Kidney (tissue), 14 donors: Measurements from ENCODE around the gene ZNF783. TPM values are rescaled to one million over a fixed set of nuclear protein-coding genes. Genes with fewer than 3 reads are reported as not detected.
"Not testable (repeated sequence)": the region's sequence is repeated elsewhere in the genome, so short reads cannot be mapped to it uniquely, and the experiment has no call there.

Experiments
- DNase-seq, 5 donors: peaks; one replicate each; pipeline ENCODE4 v3.0.0-alpha.2; 2013 to 2020
- FAIRE-seq: peaks from 2 replicates; lab custom pipeline; 2012; peaks lifted over from hg19 to GRCh38; lab: Jason Lieb, UNC
- H3K27ac ChIP-seq, 2 donors: one replicate each; pipeline ENCODE4 v1.7.0; 2013; ENCODE audit warnings: low read depth in 2 of 2, low read length in 2 of 2, inconsistent platforms in 1 of 2
- H3K27me3 ChIP-seq: one replicate; pipeline ENCODE4 v1.7.1; 2013; ENCODE audit warnings: low read length, inconsistent platforms; ENCODE audit not compliant: control insufficient read depth, insufficient read depth
- H3K36me3 ChIP-seq, 3 donors: one replicate each; pipeline versions ENCODE4 v1.7.0 to v1.7.1; 2013; ENCODE audit warnings: low read length in 3 of 3, control low read depth in 1 of 3, inconsistent platforms in 1 of 3; ENCODE audit not compliant: insufficient read depth in 3 of 3, control insufficient read depth in 2 of 3
- H3K4me1 ChIP-seq, 3 donors: one replicate each; pipeline versions ENCODE4 v1.7.0 to v1.7.1; 2013; ENCODE audit warnings: low read length in 3 of 3, inconsistent platforms in 1 of 3, low read depth in 1 of 3; ENCODE audit not compliant: control insufficient read depth in 2 of 3, insufficient read depth in 2 of 3
- H3K4me3 ChIP-seq, 3 donors: one replicate each; pipeline versions ENCODE4 v1.7.0 to v1.8.1; 2013; ENCODE audit warnings: low read length in 3 of 3, control low read depth in 1 of 3, inconsistent platforms in 1 of 3
- H3K9ac ChIP-seq, 3 donors: one replicate each; pipeline versions ENCODE4 v1.7.0 to v1.7.1; 2013; ENCODE audit warnings: low read length in 3 of 3, control low read depth in 1 of 3, inconsistent platforms in 1 of 3
- H3K9me3 ChIP-seq, 3 donors: one replicate each; pipeline versions ENCODE4 v1.7.0 to v1.7.1; 2013; ENCODE audit warnings: low read length in 3 of 3, control low read depth in 1 of 3, inconsistent platforms in 1 of 3; ENCODE audit not compliant: control insufficient read depth in 2 of 3, insufficient read depth in 1 of 3
- intact Hi-C: fragments of 100-400 bp; cut with DNase I; formaldehyde crosslinking; loops from one replicate; pipeline ENCODE4 v1.11.1; 2022
- polyA plus RNA-seq: library from polyadenylated mRNA; stranded (reverse); fragments of 350-450 nt; fragmentation: Illumina TruSeq; extraction: RNeasy Lipid Tissue Mini Kit (QIAGEN cat#74804); gene quantifications from one replicate; pipeline ENCODE4 v1.2.3, GENCODE V29; 2014; ENCODE audit warnings: low read depth, low replicate concordance; ENCODE audit not compliant: insufficient read depth
- total RNA-seq: library from RNA; stranded (reverse); fragmentation: NEBNext Ultra II Directional; extraction: Animal tissue kit (Norgen Biotek cat#: 25700); gene quantifications from one replicate; pipeline ENCODE4 v1.2.1, GENCODE V29; 2021
- TF ChIP-seq, protein P1 (sequence below): IDR thresholded peaks from 3 replicates; pipeline ENCODE4 v1.5.1; 2012; ENCODE audit warnings: mild to moderate bottlenecking, moderate library complexity, borderline replicate concordance; ENCODE audit not compliant: insufficient read depth; ENCODE audit errors: extremely low read depth
- donor health status: control.
- donor health status: control.
- donor health status: control.
- donor health status: control.
- donor health status: control.
- donor health status: DM: yes; HTN: yes; CAD: no.
- donor health status: Normal renal cell carcinoma (clear cell type).

The ZNF783 gene
- total and polyA plus RNA-seq, 2 donors from 2014 or later, result 3.6 to 21.8 TPM

DNA sequence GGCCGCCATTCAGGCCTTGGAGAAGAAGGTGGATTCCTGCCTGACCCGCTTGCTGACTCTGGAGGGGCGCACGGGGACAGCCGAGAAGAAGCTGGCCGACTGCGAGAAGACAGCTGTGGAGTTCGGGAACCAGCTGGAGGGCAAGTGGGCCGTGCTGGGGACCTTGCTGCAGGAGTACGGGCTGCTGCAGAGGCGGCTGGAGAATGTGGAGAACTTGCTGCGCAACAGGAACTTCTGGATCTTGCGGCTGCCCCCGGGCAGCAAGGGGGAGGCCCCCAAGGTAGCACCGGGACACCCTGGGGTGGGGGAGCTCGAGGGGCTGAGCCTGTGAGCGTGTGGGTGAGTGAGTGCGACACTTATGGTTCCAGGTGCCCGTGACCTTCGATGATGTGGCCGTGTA lies 4.5 kb downstream of the ZNF783 start:
- H3K27me3 ChIP-seq, result no peaks in the 10 kb centered on the region
- H3K36me3 ChIP-seq, result peaks cover 5 to 20% (median 7%) of the 10 kb centered on the region in 3 donors
- TF ChIP-seq, protein P1, sequence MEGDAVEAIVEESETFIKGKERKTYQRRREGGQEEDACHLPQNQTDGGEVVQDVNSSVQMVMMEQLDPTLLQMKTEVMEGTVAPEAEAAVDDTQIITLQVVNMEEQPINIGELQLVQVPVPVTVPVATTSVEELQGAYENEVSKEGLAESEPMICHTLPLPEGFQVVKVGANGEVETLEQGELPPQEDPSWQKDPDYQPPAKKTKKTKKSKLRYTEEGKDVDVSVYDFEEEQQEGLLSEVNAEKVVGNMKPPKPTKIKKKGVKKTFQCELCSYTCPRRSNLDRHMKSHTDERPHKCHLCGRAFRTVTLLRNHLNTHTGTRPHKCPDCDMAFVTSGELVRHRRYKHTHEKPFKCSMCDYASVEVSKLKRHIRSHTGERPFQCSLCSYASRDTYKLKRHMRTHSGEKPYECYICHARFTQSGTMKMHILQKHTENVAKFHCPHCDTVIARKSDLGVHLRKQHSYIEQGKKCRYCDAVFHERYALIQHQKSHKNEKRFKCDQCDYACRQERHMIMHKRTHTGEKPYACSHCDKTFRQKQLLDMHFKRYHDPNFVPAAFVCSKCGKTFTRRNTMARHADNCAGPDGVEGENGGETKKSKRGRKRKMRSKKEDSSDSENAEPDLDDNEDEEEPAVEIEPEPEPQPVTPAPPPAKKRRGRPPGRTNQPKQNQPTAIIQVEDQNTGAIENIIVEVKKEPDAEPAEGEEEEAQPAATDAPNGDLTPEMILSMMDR, result no peak
- H3K27ac ChIP-seq, result no peak overlapping the region
- H3K4me1 ChIP-seq, result peaks cover 0 to 2% (median 0%) of the 10 kb centered on the region in 3 donors
- no peak overlapping the region for H3K4me3 ChIP-seq
- no peak overlapping the region for H3K9ac ChIP-seq
- DNase-seq (no peak), FAIRE-seq (no peak)
- intact Hi-C loops, result no loop called here
- H3K9me3 ChIP-seq, result no peaks in the 10 kb centered on the region

DNA sequence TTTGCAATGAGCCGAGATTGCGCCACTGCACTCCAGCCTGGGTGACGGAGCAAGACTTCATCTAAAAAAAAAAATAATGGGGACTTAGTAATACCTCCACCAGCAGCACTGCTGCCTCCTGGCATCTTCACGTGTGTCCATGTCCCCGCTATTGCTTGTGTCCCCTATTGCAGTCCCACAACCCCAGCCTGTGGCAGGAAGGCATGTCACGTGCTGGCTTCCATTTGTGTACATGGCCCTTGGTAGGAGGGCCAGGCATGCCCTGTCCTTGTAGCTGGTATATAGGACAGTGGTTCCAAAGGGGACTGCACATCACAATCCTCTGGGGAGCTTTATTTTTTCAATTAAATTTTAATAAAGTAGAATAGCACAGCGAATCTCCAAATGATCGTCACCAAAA lies 5.7 kb downstream of the ZNF783 start:
- no peak overlapping the region for H3K27ac ChIP-seq
- peaks cover 0 to 2% (median 0%) of the 10 kb centered on the region in 3 donors for H3K4me1 ChIP-seq
- no peak overlapping the region for H3K9ac ChIP-seq
- FAIRE-seq (no peak), DNase-seq (no peak)
- no peak overlapping the region for H3K4me3 ChIP-seq
- intact Hi-C loops, result no loop called here
- no peaks in the 10 kb centered on the region for H3K9me3 ChIP-seq
- TF ChIP-seq, protein P1, result no peak
- H3K27me3 ChIP-seq, result no peaks in the 10 kb centered on the region
- peaks cover 5 to 23% (median 7%) of the 10 kb centered on the region in 3 donors for H3K36me3 ChIP-seq

DNA sequence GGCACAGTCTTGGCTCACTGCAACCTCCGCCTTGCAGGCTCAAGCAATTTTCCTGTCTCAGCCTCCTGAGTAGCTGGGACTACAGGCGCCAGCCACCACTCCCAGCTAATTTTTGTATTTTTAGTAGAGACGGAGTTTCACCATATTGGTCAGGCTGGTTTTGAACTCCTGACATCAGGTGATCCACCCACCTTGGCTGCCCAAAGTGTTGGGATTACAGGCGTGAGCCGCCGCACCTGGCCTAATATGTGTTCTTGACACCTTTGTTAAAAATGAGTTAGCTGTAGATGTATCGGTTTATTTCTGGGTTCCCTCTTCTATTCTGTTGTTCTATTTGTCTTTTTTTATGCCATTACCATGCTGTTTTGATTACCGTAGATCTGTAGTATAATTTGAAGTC lies 12.4 kb downstream of the ZNF783 start:
- FAIRE-seq, H3K4me3 ChIP-seq, H3K4me1 ChIP-seq, DNase-seq, intact Hi-C loops, H3K9me3 ChIP-seq, H3K9ac ChIP-seq, H3K27ac ChIP-seq, H3K27me3 ChIP-seq: not testable (repeated sequence)
- H3K36me3 ChIP-seq, result peaks cover 0 to 22% (median 6%) of the 10 kb centered on the region in 3 donors

DNA sequence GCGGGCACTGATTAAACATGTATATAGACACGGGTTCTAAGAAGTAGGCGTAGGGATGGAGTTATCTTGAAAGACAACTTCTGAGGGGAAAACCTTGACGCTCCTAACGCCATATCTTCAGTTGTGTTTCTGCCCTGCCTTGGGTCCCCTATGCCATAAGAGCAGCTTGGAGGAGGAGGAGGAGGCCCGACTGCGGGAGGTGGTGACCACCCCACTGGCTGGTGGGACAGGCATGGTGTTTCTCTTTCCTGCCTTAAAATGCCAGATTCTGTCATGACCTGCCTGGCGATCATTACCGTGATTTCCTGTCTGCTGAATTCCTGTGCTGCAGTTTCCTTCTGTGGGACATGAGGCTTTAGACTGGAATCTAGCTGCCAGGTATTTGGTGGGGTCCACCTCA lies 15.9 kb downstream of the ZNF783 start:
- peaks cover 0 to 17% (median 11%) of the 10 kb centered on the region in 3 donors for H3K36me3 ChIP-seq
- no peak overlapping the region for H3K27ac ChIP-seq
- no peaks in the 10 kb centered on the region for H3K9me3 ChIP-seq
- H3K9ac ChIP-seq, result no peak overlapping the region
- FAIRE-seq (no peak), DNase-seq (no peak)
- no peak overlapping the region for H3K4me3 ChIP-seq
- intact Hi-C loops, result no loop called here
- no peaks in the 10 kb centered on the region for H3K4me1 ChIP-seq
- TF ChIP-seq, protein P1, result no peak
- no peaks in the 10 kb centered on the region for H3K27me3 ChIP-seq
